SIG-M5 treated with dmso at 0.1 percent for 504 hours (cell line): ENCODE data around the gene PGP.
"Not testable (repeated sequence)": the region's sequence is repeated elsewhere in the genome, so short reads cannot be mapped to it uniquely, and the experiment has no call there.

Experiments used
- DNase-seq: peaks from one replicate; lab custom pipeline; 2025; ENCODE audit not compliant: unreplicated experiment; lab: John Stamatoyannopoulos, UW

The PGP gene

GRCh38 chr16:2223221-2223941 lies 8.7 kb upstream of the PGP start, which contains the start of gene E4F1:
TSS of gene E4F1 (plus strand) at chr16:2223591. CDS start at chr16:2223614, 23 bp downstream.
- peak; percentile 99 for DNase-seq

- no peak for DNase-seq
Observed at GRCh38 chr16:2216330-2216729, 1.7 kb upstream of the PGP start.

DNA sequence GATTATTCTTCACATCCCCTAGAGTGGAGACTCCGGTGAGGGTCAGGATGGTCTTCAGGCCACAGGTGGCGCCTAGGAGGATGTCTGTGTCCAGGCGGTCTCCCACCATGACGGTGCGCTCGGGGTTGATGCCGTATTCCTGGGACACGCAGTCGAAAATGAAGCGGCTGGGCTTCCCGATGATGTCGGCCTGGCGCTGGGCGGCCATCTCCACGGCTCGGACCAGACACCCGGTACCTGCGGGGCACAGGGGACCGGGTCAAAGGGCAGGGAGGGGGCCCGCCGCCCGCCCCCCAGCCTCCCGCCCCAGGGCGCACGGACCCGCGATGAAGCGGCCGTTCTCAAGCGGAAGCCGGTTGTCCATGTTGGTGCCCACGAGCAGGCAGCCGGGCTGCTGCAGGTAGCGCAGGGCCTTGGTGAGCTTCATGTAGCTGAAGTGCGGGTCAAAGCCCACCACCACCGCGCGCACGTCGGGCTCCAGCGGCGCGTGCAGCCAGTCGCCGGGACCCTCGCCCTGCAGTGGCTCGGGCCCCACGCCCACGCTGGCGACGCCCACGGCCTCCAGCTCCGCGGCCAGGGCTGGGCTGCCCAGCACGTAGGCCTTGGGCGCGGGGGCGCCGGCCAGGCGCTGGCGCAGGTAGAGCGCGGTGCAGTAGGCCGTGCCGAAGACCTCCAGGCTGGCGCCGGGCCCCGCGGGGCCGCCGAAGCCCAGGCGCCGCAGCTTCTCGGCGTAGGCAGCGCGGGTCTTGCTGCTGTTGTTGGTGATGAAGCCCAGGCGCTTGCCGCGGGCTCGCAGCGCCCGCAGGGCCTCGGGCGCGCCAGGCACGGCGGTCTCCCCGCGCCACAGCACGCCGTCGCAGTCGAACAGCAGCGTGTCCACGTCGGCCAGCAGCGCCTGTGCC lies 572 bp downstream of the PGP start:
- DNase-seq: no peak

GRCh38 chr16:2212362-2213324 lies 2.0 kb downstream of the PGP start:
- peak; percentile 68 for DNase-seq

DNA sequence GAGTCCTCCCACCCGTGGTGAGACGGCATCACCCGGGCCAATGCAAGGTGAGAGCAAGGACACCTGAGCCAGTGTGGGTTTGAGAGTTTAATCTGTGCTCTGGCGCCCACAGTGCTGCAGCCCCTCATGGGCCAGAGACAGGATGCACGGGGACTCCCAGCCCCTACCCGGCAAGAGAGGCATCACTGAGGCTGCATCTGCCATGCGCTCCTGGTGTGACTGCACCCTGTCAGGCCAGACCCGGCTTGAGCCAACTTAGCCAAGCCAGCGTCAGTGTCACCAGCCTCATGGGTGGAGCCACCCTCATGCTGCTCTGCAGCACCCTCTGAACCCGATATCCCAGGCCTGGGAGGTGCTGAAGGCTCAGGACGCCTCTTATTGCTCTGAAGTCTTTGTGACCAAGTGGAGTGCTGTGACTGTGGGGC lies 2.7 kb downstream of the PGP start:
- no peak for DNase-seq

GRCh38 chr16:2210386-2211365 lies 4.0 kb downstream of the PGP start, which contains the start of gene BRICD5:
TSS of gene BRICD5 (minus strand) at chr16:2210863. CDS start at chr16:2210833, 30 bp downstream.
- DNase-seq: no peak

- no peak for DNase-seq
Observed at GRCh38 chr16:2210009-2210332, 4.7 kb downstream of the PGP start.

DNA sequence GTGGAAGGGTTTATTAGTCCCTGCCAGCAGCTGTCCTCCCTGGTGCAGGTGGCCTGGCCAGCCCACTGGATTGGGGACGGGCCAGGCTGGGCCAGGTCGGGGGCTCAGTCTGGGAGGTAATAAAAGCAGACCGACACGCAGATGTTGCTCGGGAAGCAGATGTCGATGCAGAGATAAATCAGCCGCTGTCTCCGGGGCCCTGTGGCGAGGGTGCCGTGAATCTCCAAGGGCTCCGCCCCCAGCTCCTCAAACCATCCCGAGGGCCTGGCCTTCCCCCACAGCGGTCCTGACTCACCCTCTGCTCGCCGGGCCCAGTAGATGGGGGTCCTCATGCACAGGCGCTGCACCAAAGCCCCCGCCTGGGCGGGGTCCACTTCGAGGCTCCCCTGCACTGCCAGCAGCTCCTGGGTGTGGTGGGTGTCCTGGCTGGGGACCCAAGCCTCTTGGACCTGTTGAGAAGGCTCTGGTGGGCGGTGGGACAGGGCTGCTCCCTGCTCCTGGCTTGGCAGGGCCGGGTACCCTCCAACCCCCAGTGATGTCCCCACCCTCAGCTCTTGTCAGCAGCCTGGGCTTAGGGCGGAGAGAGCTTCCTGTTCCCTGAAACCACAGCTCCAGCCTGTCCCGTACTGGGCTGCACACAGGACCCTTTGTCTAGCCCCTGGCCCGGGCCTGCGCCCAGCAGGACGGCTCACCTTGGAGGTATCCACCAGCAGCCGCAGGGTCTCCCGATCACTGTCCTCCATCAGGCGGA lies 5.2 kb downstream of the PGP start:
- DNase-seq: no peak

DNA sequence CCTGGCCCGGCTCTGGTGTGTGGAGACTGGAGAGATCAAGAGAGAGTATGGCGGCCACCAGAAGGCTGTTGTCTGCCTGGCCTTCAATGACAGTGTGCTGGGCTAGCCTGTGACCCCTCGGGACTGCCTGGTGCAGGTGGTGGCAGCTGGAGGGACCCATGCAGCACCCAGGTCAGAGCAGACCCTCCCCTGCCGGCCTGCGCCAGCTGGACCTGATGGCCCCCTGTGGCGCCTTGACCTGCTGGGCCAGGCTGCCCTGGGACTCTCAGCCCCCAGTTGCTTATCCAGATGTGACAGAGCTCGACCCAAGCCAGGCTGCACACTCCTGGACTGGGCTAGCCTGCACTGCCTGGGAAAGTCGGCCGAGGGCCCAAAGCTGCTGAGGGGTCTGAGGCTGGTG lies 5.9 kb downstream of the PGP start:
- no peak for DNase-seq

- DNase-seq: no peak
Observed at GRCh38 chr16:2208308-2208707, 6.3 kb downstream of the PGP start.

- DNase-seq: no peak
Observed at GRCh38 chr16:2207872-2208271, 6.8 kb downstream of the PGP start.

- DNase-seq: peak; percentile 65
Observed at GRCh38 chr16:2206780-2207433, 7.7 kb downstream of the PGP start.

GRCh38 chr16:2206420-2206779 lies 8.2 kb downstream of the PGP start:
- DNase-seq: no peak

DNA sequence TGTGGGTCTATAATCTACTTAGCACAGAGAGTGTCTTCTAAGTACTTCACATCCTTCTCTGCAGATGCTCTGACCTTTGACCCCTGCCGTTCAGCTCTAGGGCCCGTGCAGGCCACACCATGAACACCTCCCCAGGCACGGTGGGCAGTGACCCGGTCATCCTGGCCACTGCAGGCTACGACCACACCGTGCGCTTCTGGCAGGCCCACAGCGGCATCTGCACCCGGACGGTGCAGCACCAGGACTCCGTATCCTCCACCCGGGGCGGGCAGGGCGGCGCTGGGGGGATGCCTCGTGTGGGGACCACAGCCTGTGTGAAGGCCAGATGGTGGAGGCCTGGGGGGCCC lies 8.7 kb downstream of the PGP start:
- no peak for DNase-seq

DNA sequence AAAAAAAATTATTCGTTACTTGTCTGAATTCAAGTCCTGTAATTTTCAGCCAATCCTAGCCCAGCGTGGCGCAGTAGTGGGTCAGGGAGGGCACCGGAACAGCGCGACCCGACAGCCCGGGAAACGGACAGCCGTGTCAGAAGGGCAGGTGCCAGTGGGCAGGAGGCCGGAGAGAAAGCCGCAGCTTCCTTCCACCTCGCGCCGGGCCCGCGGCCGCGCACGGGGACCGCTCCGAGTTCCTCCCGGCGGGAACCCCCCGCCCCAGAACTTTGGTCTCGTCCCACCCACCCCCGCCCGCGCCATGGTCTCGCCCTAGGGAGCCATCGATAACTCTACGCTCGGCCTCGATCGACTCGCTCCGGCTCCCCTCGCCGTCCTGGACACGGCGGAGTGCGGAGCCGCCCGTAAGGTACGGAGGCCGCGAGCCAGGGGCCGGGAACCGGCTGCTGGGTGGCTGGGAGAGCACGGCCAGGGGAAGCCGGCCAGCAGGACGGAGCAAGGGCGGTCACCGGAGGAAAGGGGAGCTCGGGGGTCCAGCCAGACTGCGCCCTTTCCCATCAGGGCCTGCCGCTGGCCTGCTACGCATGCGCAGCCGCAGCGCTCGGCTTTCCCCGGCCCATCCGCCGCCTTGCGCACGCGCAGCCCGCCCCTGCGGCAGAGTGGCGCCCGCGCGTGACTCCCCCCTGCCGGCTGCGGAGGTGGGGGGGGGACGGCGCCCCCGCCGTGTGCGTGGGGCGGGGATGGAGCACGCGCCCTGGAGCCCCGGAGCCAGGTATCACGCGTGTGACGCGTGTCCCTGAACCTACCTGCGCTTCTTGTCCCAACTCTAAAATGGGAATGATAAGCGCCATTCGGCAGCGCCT lies 9.3 kb downstream of the PGP start, which contains the start of gene MLST8:
MLST8 (plus strand) TSS at position 351 of the 863 bp plus-strand sequence. CDS start 632 bp downstream, outside the sequence.
- DNase-seq: peak; percentile 72

DNA sequence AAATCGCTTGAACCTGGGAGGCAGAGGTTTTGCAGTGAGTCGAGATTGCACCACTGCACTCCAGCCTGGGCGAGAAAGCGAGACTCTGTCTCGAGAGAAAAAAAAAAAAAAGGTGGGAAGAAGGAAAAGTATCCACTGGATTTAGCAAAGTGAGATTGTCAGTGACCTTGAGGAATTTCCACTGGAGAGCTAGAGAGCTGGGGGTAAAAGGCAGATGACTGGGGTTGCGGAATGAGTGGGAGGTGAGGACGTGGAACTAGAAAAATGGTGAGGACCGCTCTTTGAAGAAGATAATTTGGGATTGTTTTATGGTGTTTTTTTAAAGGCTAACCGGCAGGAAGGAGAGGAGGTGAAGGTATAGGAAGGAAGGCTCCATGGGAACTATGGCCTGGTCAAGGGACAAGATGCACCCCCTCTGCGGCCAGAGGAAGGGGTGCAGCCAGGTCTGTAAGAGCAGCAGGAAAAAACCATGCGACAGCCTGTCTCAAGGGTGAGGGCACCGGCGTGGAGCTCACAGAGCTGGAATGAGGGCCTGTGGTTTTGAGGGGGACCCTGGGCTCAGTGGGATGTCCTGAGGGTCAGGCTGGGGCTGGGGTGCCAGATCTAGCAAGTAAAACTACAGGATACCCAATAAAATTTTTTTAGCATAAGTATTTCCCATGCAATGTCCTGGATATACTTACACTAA lies 10.1 kb downstream of the PGP start:
- DNase-seq: no peak

- not testable (repeated sequence) for DNase-seq
Observed at GRCh38 chr16:2203119-2203688, 11.4 kb downstream of the PGP start.
